Effector memory CD4-positive, alpha-beta T cell (primary cell): ENCODE measurements around the gene TMEM238L.
A peak's percentile ranks its signal among the peaks of the same experiment; 100 is the strongest.

ENCODE experiments used
- DNase-seq, 3 donors: peaks; one replicate each; pipeline ENCODE4 v3.0.0-alpha.2; 2020
- H3K27ac ChIP-seq: 2 replicates; pipeline ENCODE4 v1.7.0; 2013; ENCODE audit warnings: mild to moderate bottlenecking, low read length, moderate library complexity; ENCODE audit not compliant: insufficient read depth, poor library complexity, severe bottlenecking
- H3K27me3 ChIP-seq: replicated peaks from 2 replicates; pipeline ENCODE4 v1.7.0; 2013; ENCODE audit warnings: mild to moderate bottlenecking, low read length; ENCODE audit not compliant: insufficient read depth, control insufficient read depth, poor library complexity, severe bottlenecking
- H3K36me3 ChIP-seq: 2 replicates; pipeline ENCODE4 v1.7.0; 2013; ENCODE audit warnings: mild to moderate bottlenecking, low read length, moderate library complexity; ENCODE audit not compliant: control insufficient read depth, insufficient read depth
- H3K4me1 ChIP-seq: 2 replicates; pipeline ENCODE4 v1.7.0; 2013; ENCODE audit warnings: low read length, mild to moderate bottlenecking; ENCODE audit not compliant: control insufficient read depth, insufficient read depth, poor library complexity, severe bottlenecking
- H3K4me3 ChIP-seq: 2 replicates; pipeline ENCODE4 v1.7.0; 2013; ENCODE audit warnings: low read length, low read depth, mild to moderate bottlenecking; ENCODE audit not compliant: insufficient read depth, poor library complexity, severe bottlenecking
- H3K9me3 ChIP-seq: 2 replicates; pipeline ENCODE4 v1.7.0; 2013; ENCODE audit warnings: mild to moderate bottlenecking, low read length, moderate library complexity; ENCODE audit not compliant: control insufficient read depth

The TMEM238L gene

GRCh38 chr17:10777131-10777807, 26.6 kb downstream of the TMEM238L start:
- Histone ChIP-seq H3K9me3 (no peaks in the 10 kb centered on the region), H3K27ac (no peak overlapping the region), H3K4me3 (no peak overlapping the region), H3K4me1 (no peaks in the 10 kb centered on the region), H3K27me3 (no peaks in the 10 kb centered on the region), H3K36me3 (no peaks in the 10 kb centered on the region)
- DNase-seq: no peak

GRCh38 chr17:10776381-10776780, 27.5 kb downstream of the TMEM238L start:
- Histone ChIP-seq H3K4me1 (no peaks in the 10 kb centered on the region), H3K36me3 (no peaks in the 10 kb centered on the region), H3K9me3 (no peaks in the 10 kb centered on the region), H3K27ac (no peak overlapping the region), H3K4me3 (no peak overlapping the region), H3K27me3 (no peaks in the 10 kb centered on the region)
- no peak for DNase-seq

- Histone ChIP-seq H3K4me1 (no peaks in the 10 kb centered on the region), H3K4me3 (no peak overlapping the region), H3K36me3 (no peaks in the 10 kb centered on the region), H3K27me3 (no peaks in the 10 kb centered on the region), H3K9me3 (no peaks in the 10 kb centered on the region), H3K27ac (no peak overlapping the region)
- no peak for DNase-seq
These were observed 28.1 kb downstream of the TMEM238L start for GRCh38 chr17:10775740-10776356.

GRCh38 chr17:10775058-10775457, 28.8 kb downstream of the TMEM238L start:
- H3K4me1 ChIP-seq: no peaks in the 10 kb centered on the region
- H3K4me3 ChIP-seq: no peak overlapping the region
- no peak for DNase-seq
- H3K27me3 ChIP-seq: no peaks in the 10 kb centered on the region
- H3K36me3 ChIP-seq: no peaks in the 10 kb centered on the region
- no peaks in the 10 kb centered on the region for H3K9me3 ChIP-seq
- no peak overlapping the region for H3K27ac ChIP-seq

GRCh38 chr17:10773391-10773790, 30.5 kb downstream of the TMEM238L start:
- Histone ChIP-seq H3K27me3 (no peaks in the 10 kb centered on the region), H3K27ac (no peak overlapping the region), H3K4me3 (no peak overlapping the region), H3K9me3 (no peaks in the 10 kb centered on the region), H3K4me1 (no peaks in the 10 kb centered on the region), H3K36me3 (no peaks in the 10 kb centered on the region)
- no peak for DNase-seq

GRCh38 chr17:10772425-10773380, 31.2 kb downstream of the TMEM238L start:
- Histone ChIP-seq H3K36me3 (no peaks in the 10 kb centered on the region), H3K4me3 (no peak overlapping the region), H3K9me3 (no peaks in the 10 kb centered on the region), H3K4me1 (no peaks in the 10 kb centered on the region), H3K27ac (no peak overlapping the region), H3K27me3 (no peaks in the 10 kb centered on the region)
- DNase-seq: peak in 1 of 3 donors; percentile 9

- no peak overlapping the region for H3K27ac ChIP-seq
- H3K36me3 ChIP-seq: no peaks in the 10 kb centered on the region
- no peak for DNase-seq
These were observed 32.8 kb downstream of the TMEM238L start for GRCh38 chr17:10771148-10771547.

GRCh38 chr17:10769840-10770239, 34.1 kb downstream of the TMEM238L start:
- Histone ChIP-seq H3K36me3 (no peaks in the 10 kb centered on the region), H3K4me3 (no peak overlapping the region), H3K9me3 (no peaks in the 10 kb centered on the region), H3K4me1 (no peaks in the 10 kb centered on the region), H3K27me3 (no peaks in the 10 kb centered on the region), H3K27ac (no peak overlapping the region)
- DNase-seq: no peak

More at GRCh38 chr17:10771148-10771547, 32.8 kb downstream of the TMEM238L start:
- no peaks in the 10 kb centered on the region for H3K9me3 ChIP-seq
- H3K4me3 ChIP-seq: no peak overlapping the region
- H3K4me1 ChIP-seq: no peaks in the 10 kb centered on the region
- no peaks in the 10 kb centered on the region for H3K27me3 ChIP-seq

- DNase-seq: no peak
- H3K27ac ChIP-seq: no peak overlapping the region
These were observed 35.1 kb downstream of the TMEM238L start for GRCh38 chr17:10768750-10769251.

More at GRCh38 chr17:10768750-10769251, 35.1 kb downstream of the TMEM238L start:
- Histone ChIP-seq H3K36me3 (no peaks in the 10 kb centered on the region), H3K4me1 (no peaks in the 10 kb centered on the region), H3K27me3 (no peaks in the 10 kb centered on the region), H3K4me3 (no peak overlapping the region), H3K9me3 (no peaks in the 10 kb centered on the region)
